SK-N-SH treated with all-trans-retinoic acid at 6 μM for 48 hours (cell line): Measurements from ENCODE around the gene ZNF202.

Experiments used
- ATAC-seq: fragments of 200-7000 bp; cut with Tn5 transposase; 3 replicates; pipeline ENCODE4 v1.9.1; 2020; ENCODE audit warnings: mild to moderate bottlenecking, moderate library complexity
- ARNTL ChIP-seq: fragments of 450-650 bp; formaldehyde crosslinking; IDR thresholded peaks from 2 replicates; pipeline ENCODE4 v1.5.0; 2020; ENCODE audit warnings: low read depth, mild to moderate bottlenecking, moderate library complexity, borderline replicate concordance
- BACH2 ChIP-seq: fragments of 250-450 bp; sonication (Bioruptor Pico); IDR thresholded peaks from 2 replicates; pipeline ENCODE4 v1.9.0; 2021; ENCODE audit warnings: mild to moderate bottlenecking, borderline replicate concordance
- CSRNP3 ChIP-seq: fragments of 250-450 bp; sonication (Bioruptor Pico); IDR thresholded peaks from 2 replicates; pipeline ENCODE4 v1.5.1; 2021; ENCODE audit warnings: mild to moderate bottlenecking, moderate library complexity
- ESRRG ChIP-seq: fragments of 250-450 bp; sonication (Bioruptor Pico); IDR thresholded peaks from 2 replicates; pipeline ENCODE4 v1.6.1; 2021; ENCODE audit warnings: mild to moderate bottlenecking
- GLIS3 ChIP-seq: fragments of 250-450 bp; sonication (Bioruptor Pico); IDR thresholded peaks from 2 replicates; pipeline ENCODE4 v1.5.0; 2020; ENCODE audit warnings: mild to moderate bottlenecking, moderate library complexity
- OSR1 ChIP-seq: fragments of 250-450 bp; sonication (Bioruptor Pico); IDR thresholded peaks from 2 replicates; pipeline ENCODE4 v1.8.0; 2022; ENCODE audit warnings: moderate library complexity, mild to moderate bottlenecking, inconsistent platforms
- PPARA ChIP-seq: fragments of 250-450 bp; sonication (Bioruptor Pico); IDR thresholded peaks from 2 replicates; pipeline ENCODE4 v1.5.0; 2020; ENCODE audit warnings: mild to moderate bottlenecking, borderline replicate concordance
- RARB ChIP-seq: fragments of 250-450 bp; sonication (Bioruptor Pico); IDR thresholded peaks from 2 replicates; pipeline ENCODE4 v1.8.0; 2021; ENCODE audit warnings: mild to moderate bottlenecking, moderate library complexity
- SNAI2 ChIP-seq: fragments of 250-450 bp; sonication (Bioruptor Pico); IDR thresholded peaks from 2 replicates; pipeline ENCODE4 v1.5.0; 2020; ENCODE audit warnings: mild to moderate bottlenecking, moderate library complexity
- TOX ChIP-seq: fragments of 250-450 bp; sonication (Bioruptor Pico); IDR thresholded peaks from 2 replicates; pipeline ENCODE4 v1.8.0; 2021; ENCODE audit warnings: mild to moderate bottlenecking, moderate library complexity, borderline replicate concordance
- TSHZ2 ChIP-seq: fragments of 250-450 bp; sonication (Bioruptor Pico); IDR thresholded peaks from 2 replicates; pipeline ENCODE4 v1.5.0; 2020; ENCODE audit warnings: mild to moderate bottlenecking, moderate library complexity
- ZFP3 ChIP-seq: fragments of 250-450 bp; sonication (Bioruptor Pico); IDR thresholded peaks from 2 replicates; pipeline ENCODE4 v1.5.0; 2020; ENCODE audit warnings: mild to moderate bottlenecking, moderate library complexity
- ZFP30 ChIP-seq: fragments of 450-650 bp; formaldehyde crosslinking; IDR thresholded peaks from 2 replicates; pipeline ENCODE4 v1.5.0; 2022; ENCODE audit warnings: mild to moderate bottlenecking, moderate library complexity
- ZNF565 ChIP-seq: fragments of 450-650 bp; formaldehyde crosslinking; conservative IDR thresholded peaks from 2 replicates; pipeline ENCODE4 v1.5.0; 2020; ENCODE audit warnings: low read depth, mild to moderate bottlenecking, moderate library complexity
- ZNF70 ChIP-seq: fragments of 450-650 bp; formaldehyde crosslinking; IDR thresholded peaks from 2 replicates; pipeline ENCODE4 v1.5.0; 2020; ENCODE audit warnings: mild to moderate bottlenecking, moderate library complexity
- TF ChIP-seq, protein P1 (sequence below): fragments of 250-450 bp; sonication (Bioruptor Pico); IDR thresholded peaks from 2 replicates; pipeline ENCODE4 v1.8.0; 2021; ENCODE audit warnings: low read depth, mild to moderate bottlenecking, moderate library complexity, borderline replicate concordance
- TF ChIP-seq, protein P2 (sequence below): fragments of 250-450 bp; sonication (Bioruptor Pico); IDR thresholded peaks from 2 replicates; pipeline ENCODE4 v1.8.0; 2020; ENCODE audit warnings: mild to moderate bottlenecking, moderate library complexity, borderline replicate concordance
- TF ChIP-seq, protein P3 (sequence below): fragments of 250-450 bp; sonication (Bioruptor Pico); IDR thresholded peaks from 2 replicates; pipeline ENCODE4 v1.5.1; 2020; ENCODE audit warnings: low read depth, mild to moderate bottlenecking, moderate library complexity

The ZNF202 gene

DNA sequence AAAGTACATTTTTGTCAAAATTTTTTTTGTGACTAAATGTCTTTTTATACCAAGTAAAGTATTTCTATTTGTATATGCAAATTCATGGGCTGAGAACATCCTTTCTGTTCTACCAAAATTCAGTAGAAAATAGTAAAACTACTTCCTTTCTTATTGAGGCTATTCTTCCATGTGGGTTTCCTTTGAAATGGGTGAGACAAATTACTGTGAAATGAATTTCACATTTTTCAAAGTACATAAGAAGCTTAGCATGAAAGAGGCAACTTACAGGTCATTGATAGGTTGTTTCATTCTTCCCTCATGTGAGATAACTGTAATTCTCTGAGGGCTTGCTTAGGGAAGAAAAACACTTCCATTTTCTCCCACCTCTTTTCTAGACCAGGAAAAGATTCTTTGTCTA, 13.9 kb upstream of the ZNF202 start:
- no peak for TF ChIP-seq ZNF70
- TF ChIP-seq RARB (CRISPR knock-in tag) = no peak
- no peak for TF ChIP-seq CSRNP3 (CRISPR knock-in tag)
- TF ChIP-seq ZFP3 (CRISPR knock-in tag) = no peak
- no peak for TF ChIP-seq SNAI2 (CRISPR knock-in tag)
- TF ChIP-seq TSHZ2 = no peak
- no peak for ATAC-seq

- no peak for ATAC-seq
- TF ChIP-seq, protein P1, sequence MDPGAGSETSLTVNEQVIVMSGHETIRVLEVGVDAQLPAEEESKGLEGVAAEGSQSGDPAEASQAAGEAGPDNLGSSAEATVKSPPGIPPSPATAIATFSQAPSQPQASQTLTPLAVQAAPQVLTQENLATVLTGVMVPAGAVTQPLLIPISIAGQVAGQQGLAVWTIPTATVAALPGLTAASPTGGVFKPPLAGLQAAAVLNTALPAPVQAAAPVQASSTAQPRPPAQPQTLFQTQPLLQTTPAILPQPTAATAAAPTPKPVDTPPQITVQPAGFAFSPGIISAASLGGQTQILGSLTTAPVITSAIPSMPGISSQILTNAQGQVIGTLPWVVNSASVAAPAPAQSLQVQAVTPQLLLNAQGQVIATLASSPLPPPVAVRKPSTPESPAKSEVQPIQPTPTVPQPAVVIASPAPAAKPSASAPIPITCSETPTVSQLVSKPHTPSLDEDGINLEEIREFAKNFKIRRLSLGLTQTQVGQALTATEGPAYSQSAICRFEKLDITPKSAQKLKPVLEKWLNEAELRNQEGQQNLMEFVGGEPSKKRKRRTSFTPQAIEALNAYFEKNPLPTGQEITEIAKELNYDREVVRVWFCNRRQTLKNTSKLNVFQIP (CRISPR knock-in tag) = no peak
- no peak for TF ChIP-seq TOX
- no peak for TF ChIP-seq RARB (CRISPR knock-in tag)
- TF ChIP-seq TSHZ2 = no peak
- TF ChIP-seq ESRRG (CRISPR knock-in tag) = no peak
- no peak for TF ChIP-seq OSR1 (CRISPR knock-in tag)
- no peak for TF ChIP-seq ZNF70
- no peak for TF ChIP-seq SNAI2 (CRISPR knock-in tag)
- TF ChIP-seq ZFP30 (CRISPR knock-in tag) = no peak
- no peak for TF ChIP-seq ZFP3 (CRISPR knock-in tag)
- no peak for TF ChIP-seq PPARA (CRISPR knock-in tag)
- no peak for TF ChIP-seq ZNF565 (CRISPR knock-in tag)
- TF ChIP-seq GLIS3 (CRISPR knock-in tag) = no peak
Measured at GRCh38 chr11:123754101-123754568, 12.7 kb upstream of the ZNF202 start, which contains the start of gene OR6X1. TSS of gene OR6X1 (minus strand) at chr11:123754518. CDS start at chr11:123754518, 0 bp downstream.

DNA sequence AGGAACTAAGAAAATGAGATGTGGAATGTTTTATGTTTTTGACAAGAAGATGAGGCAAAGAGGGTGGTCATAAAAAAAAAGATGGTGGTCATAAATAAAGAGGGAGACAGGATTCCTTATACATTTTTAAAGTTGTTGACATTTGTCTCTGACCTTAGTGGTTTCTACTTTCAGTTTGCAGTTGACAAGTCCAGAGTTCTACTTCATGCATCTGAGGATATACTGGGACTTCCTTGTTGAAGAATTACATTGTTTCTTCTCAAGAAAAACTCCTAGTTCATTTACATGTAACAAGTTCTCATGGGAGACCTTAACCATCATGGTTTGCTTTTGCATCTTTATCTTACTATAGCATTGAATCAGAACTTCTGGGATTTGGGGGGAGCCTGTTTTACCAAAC, 11.7 kb upstream of the ZNF202 start:
- no peak for ATAC-seq
- TF ChIP-seq OSR1 (CRISPR knock-in tag) (no peak), BACH2 (no peak), PPARA (CRISPR knock-in tag) (no peak)

DNA sequence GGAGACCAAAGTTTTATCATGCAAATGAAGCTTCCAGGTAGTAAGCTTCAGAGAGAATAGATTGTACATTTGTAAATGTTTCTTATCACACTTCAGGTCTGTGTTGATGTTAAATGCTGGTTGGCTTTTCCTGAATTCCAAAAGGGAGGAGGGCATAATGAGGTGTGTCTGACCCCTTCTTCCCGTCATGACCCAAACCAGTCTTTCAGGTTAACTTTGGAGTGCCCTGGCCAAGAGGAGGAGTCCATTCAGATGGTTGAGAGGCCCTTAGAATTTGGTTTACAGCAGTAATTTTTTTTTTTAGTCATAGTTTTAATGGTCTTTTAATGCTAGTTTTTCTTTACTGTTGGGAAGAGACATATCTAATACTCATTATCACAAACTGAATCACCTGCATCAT, 10.3 kb upstream of the ZNF202 start:
- no peak for ATAC-seq
- TF ChIP-seq, protein P2, sequence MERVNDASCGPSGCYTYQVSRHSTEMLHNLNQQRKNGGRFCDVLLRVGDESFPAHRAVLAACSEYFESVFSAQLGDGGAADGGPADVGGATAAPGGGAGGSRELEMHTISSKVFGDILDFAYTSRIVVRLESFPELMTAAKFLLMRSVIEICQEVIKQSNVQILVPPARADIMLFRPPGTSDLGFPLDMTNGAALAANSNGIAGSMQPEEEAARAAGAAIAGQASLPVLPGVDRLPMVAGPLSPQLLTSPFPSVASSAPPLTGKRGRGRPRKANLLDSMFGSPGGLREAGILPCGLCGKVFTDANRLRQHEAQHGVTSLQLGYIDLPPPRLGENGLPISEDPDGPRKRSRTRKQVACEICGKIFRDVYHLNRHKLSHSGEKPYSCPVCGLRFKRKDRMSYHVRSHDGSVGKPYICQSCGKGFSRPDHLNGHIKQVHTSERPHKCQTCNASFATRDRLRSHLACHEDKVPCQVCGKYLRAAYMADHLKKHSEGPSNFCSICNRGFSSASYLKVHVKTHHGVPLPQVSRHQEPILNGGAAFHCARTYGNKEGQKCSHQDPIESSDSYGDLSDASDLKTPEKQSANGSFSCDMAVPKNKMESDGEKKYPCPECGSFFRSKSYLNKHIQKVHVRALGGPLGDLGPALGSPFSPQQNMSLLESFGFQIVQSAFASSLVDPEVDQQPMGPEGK (CRISPR knock-in tag) = no peak
- TF ChIP-seq ARNTL (CRISPR knock-in tag) = no peak
- no peak for TF ChIP-seq PPARA (CRISPR knock-in tag)
- TF ChIP-seq, protein P1 (CRISPR knock-in tag) = no peak
- TF ChIP-seq BACH2 = no peak
- no peak for TF ChIP-seq ZFP3 (CRISPR knock-in tag)
- TF ChIP-seq, protein P3, sequence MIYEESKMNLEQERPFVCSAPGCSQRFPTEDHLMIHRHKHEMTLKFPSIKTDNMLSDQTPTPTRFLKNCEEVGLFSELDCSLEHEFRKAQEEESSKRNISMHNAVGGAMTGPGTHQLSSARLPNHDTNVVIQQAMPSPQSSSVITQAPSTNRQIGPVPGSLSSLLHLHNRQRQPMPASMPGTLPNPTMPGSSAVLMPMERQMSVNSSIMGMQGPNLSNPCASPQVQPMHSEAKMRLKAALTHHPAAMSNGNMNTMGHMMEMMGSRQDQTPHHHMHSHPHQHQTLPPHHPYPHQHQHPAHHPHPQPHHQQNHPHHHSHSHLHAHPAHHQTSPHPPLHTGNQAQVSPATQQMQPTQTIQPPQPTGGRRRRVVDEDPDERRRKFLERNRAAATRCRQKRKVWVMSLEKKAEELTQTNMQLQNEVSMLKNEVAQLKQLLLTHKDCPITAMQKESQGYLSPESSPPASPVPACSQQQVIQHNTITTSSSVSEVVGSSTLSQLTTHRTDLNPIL (CRISPR knock-in tag) = no peak
- no peak for TF ChIP-seq TSHZ2
